ENCODE results near the gene LIG1.

GRCh38 chr19:48110350-48110966, 59.7 kb downstream of the LIG1 start, which contains the start of gene PLA2G4C:
- TF ChIP-seq CTCF (IDR thresholded peaks at IDR 0.05 in 8 of 11, conservative IDR thresholded peaks at IDR 0.05 in 3 of 11) (peak in 1 of 11 experiments; percentile 7), POLR2A (IDR thresholded peaks at IDR 0.05) (peak in 2 of 3 donors; percentile 12 to 33), POLR2AphosphoS5 (IDR thresholded peaks at IDR 0.05) (peak; percentile 81 to 85 (median 83))
